HG03521 (cell line): ENCODE results near the gene ICE2.
A peak's percentile ranks its signal among the peaks of the same experiment; 100 is the strongest.
"Not testable (repeated sequence)": the region's sequence is repeated elsewhere in the genome, so short reads cannot be mapped to it uniquely, and the experiment has no call there.

ENCODE experiments used
- ATAC-seq: cut with Tn5 transposase; IDR thresholded peaks from one replicate; pipeline ENCODE4 v1.9.1; 2021; ENCODE audit warnings: mild to moderate bottlenecking, moderate library complexity; ENCODE audit not compliant: unreplicated experiment

ICE2 gene

DNA sequence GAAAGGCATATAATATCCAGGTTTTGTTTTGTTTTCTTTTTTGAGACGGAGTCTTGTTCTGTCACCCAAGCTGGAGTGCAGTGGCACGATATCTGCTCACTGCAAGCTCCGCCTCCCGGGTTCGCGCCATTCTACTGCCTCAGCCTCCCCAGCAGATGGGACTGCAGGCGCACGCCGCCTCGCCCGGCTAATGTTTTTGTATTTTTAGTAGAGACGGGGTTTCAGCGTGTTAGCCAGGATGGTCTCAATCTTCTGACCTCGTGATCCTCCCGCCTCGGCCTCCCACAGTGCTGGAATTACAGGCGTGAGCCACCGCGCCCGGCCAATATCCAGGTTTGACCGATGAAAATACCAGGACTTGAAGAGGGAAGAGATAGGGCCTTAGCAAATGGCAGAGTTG, 66.1 kb downstream of the ICE2 start:
- not testable (repeated sequence) for ATAC-seq

DNA sequence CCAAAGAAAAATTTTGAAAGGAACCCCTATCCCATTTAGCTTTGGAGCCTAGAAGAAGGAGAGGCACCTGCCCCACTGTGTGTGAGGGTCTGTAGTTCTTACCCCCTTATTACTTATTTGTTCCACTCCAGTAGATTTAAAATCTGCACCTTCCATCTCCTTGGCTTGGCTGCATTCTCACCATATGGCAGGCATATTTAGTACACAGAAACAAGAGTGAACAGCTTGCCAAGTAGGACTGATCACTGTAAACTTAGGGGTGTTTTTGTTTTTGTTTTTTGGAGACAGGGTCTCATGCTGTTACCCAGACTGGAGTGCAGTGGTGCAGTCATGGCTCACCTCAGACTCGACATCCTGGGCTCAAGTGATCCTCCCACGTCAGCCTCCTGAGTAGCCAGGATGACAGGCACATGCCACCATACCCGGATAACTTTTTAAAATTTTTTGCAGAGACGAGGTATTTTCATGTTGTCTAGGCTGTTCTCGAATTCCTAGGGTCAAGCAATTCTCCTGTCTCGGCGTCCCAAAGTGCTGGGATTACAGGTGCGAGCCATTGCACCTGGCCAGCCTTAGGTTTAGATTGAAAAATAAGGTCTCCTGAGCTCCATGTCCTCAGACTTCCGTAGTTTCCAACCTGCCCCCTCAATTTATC, 67.0 kb downstream of the ICE2 start:
- ATAC-seq = no peak

DNA sequence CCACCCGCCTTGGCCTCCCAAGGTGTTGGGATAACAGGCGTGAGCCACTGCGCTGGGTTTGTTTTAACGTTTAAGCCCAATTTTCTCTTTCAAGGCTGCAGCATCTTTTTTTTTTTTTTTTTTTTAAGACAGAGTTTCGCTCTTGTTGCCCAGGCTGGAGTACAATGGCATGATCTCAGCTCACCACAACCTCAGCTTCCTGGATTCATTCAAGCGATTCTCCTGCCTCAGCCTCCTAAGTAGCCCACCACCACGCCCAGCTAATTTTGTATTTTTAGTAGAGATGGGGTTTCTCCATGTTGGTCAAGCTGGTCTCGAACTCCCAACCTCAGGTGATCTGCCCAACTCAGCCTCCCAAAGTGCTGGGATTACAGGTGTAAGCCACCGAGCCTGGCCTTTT, 68.6 kb downstream of the ICE2 start:
- not testable (repeated sequence) for ATAC-seq

DNA sequence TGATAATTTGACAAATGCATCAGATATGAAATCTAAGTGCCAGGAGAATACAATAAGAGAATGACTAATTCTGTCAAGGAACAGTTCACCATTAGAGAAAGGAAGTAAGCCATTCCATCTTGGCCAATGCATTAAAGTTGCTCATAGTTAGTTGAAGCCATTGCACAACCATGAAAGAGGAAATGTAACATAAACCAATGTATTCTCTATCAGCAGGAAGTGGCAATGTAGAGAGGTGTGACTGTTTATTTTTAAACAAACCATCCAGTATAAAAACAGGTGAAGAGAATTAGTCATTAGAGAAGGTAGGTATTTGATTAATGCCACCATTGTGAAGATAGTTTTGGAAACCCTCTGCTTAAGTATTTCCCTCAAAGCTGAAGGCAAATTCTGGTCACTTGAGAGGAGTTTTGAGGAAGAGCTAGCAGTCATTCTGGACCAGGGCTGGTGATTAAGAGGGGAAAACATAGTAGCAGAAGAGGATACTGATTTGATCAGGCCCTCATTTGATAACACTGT, 70.4 kb downstream of the ICE2 start:
- no peak for ATAC-seq

DNA sequence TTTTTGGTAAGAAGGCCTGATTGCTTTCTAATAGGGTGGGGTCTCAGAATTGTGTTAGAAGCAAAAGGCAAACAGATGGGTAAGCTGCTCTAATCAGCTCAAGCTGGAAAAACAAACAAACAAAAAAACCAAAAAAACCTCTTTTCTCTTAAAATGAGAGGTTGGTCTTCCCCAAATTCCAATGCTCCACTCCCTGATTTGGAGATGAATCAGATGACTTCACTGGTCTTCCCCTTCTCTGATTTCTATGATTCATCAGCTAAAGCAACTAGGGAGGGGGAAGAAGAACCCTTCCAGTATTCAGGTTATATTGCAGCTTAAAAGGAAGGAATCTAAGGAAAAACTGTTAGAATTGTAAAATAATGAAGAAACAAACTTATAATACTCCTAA, 71.5 kb downstream of the ICE2 start:
- ATAC-seq = no peak

DNA sequence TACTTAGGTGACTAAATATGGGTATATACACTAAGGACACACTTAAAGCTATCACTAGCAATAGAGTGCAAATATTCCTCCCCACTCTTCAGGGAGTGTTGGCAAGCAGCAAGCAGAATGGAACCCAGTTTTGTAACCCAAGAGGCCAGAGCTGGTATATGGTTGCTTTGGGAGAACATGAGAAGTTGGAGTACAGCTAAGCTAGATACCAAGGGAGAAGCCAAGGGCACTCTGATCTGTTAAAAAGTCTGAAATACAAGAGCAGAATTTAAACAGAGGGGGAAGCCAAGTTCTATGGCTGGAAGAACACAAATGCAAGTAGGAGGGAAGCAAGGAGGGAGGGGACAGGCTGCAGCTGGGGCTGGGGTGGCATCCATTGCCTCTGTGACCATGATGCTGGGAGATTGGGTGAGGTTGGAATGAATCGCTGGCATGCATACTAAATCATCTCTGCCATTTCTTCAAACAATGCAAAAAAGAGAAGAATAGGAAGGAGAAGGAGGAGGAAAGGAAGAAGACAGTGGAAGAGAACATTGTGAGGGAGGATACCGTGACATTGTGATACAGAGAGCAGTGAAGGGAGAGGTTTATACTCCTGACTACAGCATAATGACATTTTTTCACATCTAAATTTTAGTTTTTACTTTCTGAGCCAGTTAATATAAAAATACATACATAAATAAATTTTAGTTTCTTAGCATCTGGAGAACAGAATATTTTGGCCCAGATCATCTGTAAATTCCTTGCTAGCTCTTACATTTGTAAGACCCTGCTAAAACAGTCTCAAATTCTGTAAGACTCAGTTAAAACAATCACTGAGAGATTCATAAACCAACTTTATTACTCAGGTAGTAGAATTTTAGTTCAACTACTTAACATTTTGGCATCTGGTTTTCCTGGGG, 72.2 kb downstream of the ICE2 start:
- ATAC-seq = no peak

DNA sequence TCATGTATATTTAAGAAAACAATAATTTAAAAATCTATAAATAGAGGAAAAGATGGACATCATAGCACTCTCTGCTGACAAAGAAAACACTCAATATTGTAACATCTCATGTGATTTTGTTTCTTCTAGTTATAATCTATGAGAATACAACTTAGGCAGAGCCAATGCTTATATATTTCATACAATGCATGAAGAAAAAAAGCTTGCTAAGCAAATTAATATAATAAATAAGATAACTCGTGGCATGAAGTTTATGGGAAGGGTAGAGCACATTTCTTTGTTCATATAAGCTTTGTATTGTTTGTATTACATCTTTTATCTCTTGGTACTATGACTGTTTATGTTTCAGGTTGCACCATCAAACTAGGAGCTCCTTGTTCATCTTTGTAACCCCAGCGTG, 73.5 kb downstream of the ICE2 start:
- no peak for ATAC-seq

DNA sequence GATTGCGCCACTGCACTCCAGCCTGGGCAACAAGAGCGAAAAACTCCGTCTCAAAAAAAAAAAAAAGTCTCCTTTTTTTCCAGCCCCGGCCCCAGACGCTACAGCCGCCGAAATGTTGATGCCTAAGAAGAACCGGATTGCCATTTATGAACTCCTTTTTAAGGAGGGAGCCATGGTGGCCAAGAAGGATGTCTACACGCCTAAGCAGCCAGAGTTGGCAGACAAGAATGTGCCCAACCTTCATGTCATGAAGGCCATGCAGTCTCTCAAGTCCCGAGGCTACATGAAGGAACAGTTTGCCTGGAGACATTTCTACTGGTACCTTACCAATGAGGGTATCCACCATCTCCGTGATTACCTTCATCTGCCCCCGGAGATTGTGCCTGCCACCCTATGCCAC, 74.6 kb downstream of the ICE2 start:
- ATAC-seq = not testable (repeated sequence)

DNA sequence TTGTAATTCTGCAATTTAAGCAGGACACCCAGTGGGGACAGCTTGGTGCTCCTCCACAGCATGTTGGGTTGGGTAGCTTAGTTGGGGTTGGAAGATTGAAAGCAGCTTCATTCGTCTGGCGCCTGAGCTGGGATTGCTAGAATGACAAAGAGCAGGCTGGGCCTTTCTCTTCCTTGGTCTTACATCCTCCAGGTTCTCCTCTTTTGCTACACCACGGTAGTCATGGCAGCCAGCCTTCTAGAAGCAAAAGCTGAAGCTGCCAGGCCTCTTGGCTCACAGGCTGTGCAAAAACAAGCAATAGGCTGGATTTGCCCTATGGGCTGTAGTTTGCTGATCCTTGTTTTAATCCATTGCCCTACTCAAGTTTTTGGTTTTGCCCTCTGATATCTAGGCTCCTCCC, 78.0 kb downstream of the ICE2 start:
- no peak for ATAC-seq

DNA sequence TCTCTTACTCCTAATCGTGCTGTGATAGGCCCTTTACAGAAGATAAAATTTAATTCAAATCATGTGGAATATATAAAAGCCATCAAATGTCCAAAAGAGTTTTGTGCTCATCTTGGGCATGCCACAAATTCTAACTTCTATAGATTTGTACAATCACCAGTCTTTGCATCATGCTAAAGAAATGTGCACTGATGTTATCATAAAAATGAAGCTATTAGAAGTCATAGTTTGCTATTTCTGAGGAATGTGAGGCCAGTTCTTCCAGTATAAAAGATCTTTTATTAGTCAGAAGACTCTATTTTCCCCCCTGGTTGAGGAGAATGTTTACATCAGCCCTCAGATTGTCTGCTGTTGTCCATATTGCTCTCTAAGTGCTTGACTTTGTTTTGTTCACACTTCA, 79.0 kb downstream of the ICE2 start:
- no peak for ATAC-seq

DNA sequence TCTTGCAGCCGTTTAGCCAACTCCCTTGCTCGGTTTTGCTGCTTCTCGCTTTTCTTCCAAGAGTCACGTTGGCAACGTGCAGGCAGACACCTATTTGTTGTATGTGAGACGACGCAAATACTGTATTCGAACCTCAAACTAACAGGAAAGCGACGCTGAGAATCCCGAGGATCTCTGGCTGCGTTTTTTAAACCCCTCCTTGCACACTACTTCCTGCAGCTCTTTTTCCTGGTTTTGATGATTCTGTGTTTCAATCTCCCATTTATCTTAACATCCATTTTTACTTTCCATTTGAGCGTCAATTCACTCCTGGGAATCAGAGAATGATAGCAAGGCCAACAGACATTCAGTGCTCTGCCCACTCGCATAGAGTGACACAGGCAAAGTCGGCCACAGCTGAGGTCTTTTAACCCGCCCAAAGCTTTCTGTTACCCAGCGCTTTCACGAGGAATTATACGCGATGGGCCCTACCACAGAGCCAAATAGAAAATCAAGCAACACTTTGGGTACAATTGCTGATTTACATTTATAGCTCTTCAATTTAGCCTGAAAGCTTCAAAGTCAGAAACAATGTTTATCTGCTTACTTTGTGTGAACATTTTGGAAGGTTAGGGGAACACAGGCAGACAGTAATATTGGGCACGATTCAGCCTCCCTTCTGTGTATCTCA, 79.6 kb downstream of the ICE2 start:
- ATAC-seq = no peak

DNA sequence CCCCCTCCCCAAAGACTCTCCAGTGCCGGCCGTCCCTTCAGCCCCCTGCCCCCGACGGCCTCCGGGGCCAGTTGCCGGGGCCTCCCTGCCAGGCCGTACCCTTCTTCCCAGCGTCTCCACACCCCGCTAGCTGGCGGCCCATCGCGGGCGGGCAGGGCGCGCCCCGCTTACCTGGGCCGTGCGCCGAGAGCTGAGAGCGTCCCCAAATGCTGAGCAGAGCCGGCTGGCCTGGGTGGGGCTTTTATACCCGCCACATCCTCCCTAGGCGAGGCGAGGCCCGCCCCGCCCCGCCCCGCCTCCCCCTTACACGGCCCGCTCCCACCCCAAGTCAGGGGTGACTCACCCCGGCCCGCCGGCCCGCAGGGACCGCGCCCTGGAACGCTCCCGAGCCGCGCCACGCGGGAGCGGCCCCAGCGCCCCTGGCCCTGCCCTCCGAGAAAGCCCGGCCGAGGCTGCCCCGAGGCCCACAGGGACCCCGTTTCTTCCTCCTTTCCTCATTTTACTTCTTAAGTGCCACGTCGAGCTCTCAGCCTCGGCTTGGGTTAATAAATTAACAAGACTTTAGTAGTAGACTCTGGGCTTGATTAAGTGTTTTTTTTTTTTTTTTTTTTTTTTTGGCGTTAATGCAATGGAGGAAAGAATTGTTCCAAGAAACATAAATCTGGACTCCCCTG, 81.0 kb downstream of the ICE2 start, which contains the start of gene ANXA2:
ANXA2 (minus strand) TSS at position 215 of the 674 bp plus-strand sequence. CDS start 11,911 bp downstream, outside the sequence.
- peak; percentile 67 for ATAC-seq

DNA sequence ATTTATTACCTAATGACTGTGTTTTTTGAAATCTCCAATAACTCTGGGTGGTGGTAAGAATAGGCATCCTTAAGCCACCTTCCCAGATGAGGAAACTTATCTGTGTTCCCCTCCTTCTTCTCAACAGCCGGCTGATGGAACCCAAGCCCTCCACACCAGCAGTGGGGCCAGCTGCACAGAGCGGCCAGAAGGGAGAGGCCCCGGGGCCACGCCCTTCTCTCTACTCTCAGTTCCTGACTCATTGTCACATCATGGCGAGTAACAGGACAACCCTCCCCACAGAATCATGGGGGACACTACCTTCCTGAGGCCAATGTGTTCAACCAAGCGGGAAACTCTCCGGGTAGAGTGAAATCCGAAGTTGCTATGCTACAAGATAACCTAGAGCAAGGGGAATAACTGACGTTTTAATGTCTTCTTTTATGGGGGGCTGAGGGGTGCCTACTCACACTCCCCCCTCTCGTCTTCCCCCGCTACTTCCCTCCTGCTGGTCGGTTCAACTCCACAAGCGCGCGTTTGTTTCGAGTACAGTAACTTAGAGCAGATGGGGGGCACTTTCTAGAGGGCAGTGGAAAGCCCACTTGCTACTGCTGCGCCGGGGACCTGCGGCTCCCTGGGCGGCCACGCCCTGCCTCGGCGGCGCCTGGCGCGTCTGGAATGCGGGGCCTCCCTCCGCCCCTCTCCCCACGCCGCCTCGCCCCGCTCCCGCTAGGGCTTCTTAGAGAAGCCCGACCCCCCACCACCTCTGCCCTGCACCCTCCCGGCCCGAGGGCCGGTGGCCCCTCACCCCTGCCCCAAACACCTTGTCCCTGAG, 81.8 kb downstream of the ICE2 start:
- ATAC-seq = peak; percentile 63

DNA sequence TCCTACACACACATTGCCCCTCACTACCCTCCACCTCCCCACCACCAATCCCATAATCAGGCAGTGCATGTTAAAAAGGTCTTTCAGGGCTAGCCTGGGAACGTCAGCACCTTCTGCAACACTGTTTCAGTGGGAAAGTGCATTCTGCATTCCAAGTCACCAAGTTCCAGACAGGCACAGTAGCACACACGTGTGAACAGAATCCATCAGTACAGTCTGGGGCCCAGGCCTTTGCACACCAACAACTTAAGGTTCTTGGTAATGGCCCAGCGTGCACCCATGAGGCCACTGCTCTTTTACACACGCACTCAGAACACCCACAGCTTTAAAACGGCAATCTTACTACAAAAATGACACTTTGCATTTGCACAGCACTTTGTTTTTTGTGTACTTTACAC, 82.4 kb downstream of the ICE2 start:
- ATAC-seq = no peak

DNA sequence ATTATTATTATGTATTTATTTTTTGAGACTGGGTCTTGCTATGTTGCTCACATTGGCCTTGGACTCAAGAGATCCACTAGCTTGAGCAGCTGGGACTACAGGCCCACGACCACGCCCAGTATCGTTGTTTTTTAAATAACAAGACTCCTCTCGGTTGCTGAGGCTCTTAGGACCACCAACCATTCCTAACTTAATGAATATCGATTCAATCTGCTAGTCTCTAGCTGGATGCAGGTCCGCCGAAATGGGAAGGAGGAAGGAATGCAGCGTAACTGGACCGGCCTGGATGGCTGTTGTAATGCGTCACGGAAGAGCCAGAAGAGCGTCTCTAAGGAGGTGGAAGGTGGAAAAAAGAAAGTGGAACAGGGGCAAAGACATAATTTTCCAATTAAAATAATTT, 82.8 kb downstream of the ICE2 start:
- ATAC-seq = no peak

DNA sequence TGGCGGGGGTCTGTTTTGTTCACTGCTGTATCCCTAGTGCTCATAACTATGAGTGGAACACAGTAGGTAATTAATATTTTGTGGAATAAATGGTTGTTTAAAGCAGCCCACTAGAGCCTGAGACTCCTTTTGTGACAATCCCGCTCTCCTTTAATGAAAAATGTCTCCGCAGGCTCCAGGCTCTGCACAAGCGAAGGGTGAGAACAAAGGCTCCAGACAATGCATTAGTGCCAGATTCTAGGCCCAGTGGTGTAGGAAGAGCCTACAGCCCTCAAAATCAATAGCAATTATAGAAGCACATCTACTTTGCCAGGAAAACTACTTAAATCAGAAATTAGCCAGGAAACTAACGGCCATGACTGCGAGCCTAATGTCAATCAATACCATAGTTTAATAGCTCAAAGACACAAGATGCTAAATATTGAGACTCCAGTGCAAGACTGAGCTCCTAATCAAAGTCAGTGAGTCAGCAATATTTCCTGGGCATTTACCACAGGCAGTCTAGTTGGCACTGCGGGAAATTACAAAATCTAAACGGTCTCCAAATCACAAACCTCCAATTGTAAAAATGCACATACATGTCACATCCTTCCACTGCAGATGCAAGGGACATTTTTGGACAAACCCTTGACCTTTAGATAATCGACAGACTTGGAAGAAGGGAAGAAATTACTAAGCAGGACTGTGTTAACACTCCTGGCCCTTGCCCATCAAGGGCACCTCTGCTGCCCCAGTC, 83.5 kb downstream of the ICE2 start:
- ATAC-seq = no peak

DNA sequence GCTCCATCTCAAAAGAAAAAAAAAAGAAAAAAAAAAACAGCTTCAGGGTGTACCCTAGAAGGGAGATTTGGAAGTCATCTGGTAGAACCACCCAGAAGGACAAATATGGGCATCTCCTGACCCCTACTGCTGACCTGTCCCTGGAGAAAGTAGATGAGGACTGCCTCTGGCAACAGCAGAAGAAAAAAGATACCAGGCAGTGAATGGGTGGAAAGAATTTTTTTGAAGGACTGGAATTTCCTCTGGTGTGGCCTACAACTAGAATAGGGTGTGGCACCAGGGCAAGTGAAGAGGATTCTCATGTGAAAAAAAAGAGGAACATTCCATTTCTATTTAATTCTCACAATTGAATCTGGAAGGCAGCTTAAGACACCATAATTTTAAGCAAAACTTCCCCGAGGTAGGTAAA, 84.2 kb downstream of the ICE2 start:
- no peak for ATAC-seq

DNA sequence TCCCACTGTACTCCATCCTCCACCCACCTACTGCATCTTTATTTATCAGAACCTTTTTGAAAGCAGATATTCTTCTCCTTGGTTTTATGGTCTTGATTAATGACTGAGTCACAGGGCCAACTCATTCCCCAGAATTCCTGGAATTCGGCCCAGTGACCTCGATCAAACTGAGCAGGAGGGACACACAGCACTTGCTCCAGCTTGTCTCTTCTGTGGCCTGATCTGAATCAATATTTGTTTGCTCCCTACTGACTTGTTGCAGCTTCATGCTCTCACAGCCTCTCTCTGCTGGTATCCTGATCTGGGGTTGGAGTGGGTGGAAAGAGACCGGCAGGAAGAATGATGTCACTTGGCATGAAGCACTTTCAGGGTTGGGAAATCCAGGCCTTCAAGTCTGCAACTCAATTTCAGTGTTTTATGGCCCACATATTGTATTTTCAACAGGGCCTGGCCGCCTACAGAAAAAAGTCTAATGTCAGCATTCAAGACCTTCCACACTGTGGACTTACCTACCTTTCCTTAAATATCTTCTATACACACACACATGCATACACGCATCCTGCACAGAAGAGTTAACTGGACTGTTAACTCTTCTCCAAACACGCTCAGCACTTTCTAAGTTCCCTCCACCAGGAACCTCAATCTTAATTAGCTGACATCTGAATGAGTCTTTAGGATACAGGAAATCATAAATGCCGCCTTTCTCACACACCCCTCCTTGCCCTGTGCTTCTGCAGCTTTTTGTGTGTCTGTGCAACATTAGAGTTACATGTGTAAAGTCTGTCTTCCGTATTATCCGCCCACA, 85.8 kb downstream of the ICE2 start:
- no peak for ATAC-seq

DNA sequence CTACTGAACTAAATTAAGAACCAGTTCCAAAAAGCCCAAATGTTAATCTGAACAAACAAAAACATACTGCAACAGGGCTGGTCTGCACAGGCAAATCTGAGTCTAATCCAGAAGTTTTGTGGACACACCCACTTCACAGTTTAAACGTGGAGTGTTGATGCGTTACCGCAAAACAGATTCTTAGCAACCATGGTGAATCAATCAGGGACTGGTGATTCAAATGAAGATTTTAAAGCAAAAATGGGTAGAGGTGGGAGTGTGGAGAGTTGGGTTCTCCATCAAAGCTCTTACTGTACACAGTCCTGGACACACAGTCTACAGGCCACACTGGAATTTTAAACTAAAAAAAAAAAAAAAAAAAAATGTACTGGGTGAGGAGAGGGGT, 86.3 kb downstream of the ICE2 start:
- ATAC-seq = no peak
